GM18519 (cell line): ENCODE data around the gene CXCR5.

Experiments used
- ATAC-seq: cut with Tn5 transposase; IDR thresholded peaks from one replicate; pipeline ENCODE4 v1.9.1; 2021; ENCODE audit warnings: mild to moderate bottlenecking, moderate library complexity; ENCODE audit not compliant: unreplicated experiment, low FRiP score

Gene CXCR5

DNA sequence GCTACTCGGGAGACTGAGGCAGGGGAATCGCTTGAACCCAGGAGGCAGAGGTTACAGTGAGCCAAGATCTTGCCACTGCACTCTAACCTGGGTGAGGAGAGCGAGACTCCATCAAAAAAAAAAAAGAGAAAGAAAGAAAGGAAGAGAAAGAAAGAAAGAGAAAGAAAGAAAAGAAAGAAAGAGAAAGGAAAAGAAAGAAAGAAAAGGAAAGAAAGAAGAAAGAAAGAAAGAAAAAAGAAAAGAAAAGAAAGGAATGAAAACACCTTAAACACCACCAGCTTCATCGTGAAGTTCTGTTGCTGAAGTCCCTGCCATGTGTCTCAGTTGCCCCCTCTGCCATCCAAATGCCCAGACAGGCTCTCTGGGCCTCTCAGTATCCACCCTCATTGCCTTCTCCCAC is 9.9 kb upstream of the CXCR5 start:
- no peak for ATAC-seq

DNA sequence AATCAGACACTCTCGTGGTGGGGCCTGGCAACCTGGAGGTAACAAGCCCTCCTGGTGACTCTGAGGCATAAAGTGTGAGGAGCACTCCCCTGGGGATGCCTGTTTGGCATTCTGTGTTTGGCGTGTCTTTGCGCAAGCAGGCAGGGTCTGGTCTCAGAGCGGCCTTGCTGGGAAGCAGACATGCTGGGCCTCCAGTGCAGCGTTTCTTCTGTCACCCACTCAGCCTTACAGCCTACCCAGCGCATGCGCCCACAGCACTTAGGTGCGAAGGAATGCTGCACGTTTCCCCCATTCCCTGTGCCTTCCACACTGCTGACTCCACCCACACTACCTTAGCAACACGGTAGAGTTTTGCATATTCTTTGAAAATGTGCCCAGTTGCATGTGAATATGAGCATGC is 7.4 kb upstream of the CXCR5 start:
- no peak for ATAC-seq

DNA sequence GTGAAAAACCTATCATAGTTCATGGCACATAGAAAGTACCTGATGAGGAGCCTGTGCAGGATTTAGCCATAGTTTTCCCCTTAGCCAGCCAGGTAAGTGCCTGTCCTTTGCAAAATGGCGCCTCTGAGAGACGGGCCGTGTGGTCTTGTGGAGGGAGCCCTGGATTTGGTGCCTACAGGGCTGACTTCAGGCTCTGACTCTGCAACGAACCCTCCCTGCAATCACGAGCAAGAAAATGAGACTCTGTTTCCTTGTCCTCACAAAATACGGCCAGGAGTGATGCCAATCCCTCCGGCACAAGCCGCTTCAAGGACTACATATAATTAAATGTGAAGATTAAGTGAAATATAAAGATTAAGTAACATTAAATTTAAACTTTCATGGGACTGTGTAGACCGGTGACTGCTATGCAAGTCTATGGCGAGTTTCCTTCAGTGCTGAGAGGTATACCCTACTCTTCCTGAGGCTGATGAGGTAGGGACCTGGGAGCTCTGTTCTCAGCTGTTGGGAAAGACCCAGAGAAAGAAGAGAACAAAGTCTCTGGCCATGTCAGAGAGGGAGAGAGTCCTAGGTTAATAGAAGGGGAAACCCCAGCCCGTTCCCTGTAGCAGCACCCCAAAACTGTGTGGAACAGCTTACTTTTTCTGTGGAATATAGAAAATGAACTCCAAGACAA is 6.1 kb upstream of the CXCR5 start:
- no peak for ATAC-seq

DNA sequence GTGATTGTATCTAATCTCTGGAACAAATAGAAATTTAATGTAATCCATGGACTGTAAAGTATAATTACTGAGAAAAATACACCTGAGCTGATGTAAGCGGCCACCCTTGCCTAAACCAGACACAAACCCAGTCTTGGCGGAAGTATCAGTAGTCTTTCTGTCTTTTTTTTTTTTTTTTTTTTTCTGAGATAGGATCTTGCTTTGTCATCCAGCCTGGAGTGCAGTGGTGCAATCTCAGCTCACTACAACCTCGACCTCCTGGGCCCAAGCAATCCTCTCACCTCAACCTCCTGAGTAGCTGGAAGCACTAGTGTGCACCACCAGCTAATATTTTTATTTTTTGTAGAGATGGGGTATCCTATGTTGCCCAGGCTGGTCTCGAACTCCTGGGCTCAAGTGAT is 5.5 kb upstream of the CXCR5 start:
- ATAC-seq = no peak

DNA sequence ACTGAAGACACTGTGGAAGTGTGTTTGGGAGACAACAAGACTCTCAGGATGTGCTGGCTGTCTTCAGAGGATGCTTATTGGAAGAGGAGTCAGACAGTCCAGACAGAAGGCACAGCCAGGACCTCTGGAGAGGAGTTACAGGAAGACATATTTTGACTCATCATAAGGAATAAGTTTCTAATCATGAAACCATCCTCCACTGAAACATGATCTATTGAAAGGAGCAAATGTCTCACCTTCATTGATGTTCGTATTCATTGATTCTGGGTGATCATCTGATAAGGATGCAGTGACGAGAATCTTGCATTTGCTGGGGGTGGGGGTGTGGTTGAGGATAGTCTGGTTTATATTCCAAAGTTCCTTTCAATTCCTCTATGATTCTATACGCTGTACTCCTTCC is 2.5 kb upstream of the CXCR5 start:
- no peak for ATAC-seq

DNA sequence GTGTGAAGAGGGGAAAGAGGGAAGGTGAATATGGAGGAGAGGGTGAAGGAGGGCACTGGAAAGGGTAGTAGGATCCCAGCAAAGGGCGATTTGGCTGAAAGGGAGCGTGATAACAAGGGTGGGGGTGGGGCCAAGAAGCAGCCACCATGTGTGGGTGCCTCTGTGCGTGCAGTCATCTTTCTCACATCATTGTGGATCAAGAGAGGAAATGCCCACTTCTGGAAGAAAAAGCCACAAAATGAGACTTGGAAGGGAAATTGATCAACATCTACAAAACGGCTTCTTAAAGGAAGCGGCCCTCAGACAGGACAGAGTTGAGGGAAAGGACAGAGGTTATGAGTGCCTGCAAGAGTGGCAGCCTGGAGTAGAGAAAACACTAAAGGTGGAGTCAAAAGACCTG is 1.2 kb upstream of the CXCR5 start:
- no peak for ATAC-seq

DNA sequence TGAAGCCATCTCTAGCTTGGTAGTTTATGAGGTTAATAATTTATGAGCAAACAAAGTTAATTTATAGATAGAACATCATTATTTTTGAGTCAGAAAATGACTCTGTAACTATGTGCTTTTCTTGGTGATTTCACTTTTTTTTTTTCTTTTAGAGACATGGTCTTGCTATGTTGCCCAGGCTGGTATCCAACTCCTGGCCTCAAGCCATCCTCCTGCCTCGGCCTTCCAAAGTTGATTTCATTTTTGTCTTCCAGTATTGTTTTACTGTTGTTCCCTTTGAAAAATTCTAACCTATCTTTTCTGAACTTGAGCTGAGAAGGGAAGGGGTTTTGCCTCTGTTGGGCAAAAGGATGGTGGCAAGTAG is 706 bp upstream of the CXCR5 start:
- no peak for ATAC-seq

DNA sequence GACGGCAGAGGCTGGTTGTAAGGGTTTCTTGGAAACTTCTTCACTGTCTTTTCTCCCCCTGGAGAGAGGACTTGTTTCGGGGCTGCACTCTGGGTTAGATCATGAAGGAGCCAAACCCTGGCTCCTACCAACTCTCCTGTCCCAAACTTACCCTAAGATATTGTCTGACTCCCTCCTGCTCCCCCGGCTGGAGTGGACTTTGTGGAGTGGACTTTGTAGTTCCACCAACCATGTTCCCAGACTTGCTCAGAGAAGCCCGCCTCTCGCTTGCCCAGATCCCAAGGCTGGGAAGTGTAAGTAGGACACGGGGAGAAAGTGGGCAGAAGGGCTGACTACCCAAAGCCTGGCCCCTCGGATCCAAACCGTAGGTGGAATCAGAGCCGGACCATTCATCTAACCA is 1.2 kb downstream of the CXCR5 start:
- ATAC-seq = no peak

DNA sequence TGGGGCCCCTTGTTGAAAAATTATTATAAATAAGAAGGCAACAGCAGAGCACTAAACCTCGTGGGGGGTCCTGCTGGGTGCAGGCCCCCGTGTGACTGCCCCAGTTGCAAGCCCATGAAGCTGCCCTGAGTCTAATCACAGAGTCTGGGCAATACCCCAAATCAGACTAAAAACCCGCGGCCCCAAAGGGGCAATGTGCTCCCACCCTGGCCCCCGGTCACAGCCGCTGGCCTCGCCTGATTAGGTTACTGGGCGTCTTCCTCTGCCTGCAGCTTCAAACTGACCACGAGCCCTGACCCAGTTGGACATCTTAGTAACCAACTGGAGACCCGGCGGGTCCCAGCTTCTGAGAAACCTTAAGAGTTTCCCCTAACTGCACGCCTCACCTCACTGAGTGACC is 1.6 kb downstream of the CXCR5 start:
- ATAC-seq = no peak

DNA sequence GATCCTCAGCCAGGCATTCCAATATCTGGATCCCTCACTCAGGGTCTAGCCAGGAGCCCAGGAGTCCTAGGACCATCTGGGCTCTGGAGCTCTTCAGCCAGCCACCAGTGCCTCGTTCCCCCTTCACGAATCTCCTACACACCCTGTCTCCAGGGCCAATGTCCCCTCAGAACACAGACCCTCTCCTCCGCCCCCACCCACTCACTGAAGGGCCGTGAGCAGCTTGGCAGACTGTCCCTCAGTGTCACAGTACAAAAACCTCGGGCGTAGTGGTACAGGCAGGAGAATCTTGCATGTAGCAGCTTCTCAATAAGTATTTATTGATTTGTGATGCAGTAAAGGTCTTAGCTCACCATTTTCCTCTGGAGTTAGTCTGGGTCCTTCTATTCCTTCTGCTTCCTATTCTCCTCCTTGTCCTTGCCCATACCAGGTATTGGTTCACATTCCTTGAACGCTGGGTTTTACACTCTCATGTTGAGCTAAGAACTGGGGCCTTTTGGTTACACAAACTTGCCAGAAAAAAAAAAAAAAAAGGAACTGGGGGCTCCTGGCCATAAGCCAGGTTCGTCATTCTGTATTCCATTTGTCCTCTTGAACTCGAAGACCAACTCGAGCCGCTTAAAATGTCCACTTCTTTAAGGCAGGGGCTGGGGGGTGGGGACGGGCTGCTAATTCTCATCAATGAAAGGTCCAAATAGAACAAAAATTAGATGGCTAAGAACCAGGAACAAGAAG is 2.3 kb downstream of the CXCR5 start:
- ATAC-seq = no peak

DNA sequence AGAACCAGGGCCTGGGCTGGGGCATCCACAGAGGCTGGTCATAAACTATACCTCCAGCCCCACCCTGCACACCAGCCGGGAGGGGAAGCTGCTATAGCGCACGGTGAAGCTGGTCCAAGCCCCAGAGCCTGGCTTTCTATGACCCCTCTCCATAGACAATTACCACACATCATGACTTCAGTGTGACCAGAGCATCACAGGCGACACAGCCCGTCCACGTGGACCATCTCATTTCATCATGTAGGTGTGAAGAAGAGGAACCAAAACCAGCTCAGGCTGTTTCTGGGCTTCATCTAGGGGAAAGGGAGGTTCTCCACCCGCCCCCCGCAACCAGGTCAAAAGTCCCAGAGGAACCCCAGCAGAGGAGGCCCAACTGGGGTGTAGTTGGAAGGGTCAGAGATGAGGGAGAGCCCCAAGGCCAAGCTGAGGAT is 3.0 kb downstream of the CXCR5 start:
- ATAC-seq = no peak

DNA sequence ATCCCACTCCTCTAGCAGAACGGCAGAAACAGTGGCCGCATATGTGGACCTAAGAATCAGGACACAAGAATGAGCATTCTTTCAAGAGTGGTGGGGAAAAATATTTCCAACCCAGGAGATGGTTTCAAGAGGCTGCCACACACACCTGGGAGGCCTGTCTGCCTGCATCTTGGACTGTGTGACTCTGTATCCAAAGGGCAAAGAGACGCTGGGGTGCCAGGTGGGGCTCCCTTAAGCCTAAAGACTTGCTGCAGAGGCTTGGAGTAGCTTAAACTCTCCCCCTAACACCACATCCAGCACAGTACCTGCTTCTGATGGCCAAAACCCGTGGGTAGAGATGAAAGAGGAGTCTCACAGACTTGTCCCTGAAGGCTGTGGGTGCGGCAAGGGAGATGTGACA is 3.5 kb downstream of the CXCR5 start:
- ATAC-seq = no peak

DNA sequence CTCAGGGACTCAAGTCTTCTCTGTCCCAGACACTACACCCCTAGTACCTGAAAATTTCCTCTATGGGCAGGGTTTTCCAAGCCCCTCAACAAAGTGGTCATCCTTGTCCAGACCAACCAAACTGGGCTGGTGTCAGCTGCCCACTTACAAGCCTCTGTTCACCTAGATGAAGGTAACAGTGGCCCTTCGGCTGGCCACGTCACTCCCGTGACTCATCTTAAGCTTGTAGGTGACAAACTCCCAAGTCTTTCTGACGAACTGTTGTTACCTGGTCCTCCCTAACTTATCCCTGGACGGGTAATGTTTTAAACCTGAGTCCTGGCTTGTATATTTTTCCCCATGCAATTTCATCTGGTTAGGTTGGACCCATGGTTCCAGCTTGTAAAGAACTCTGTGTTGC is 4.7 kb downstream of the CXCR5 start:
- no peak for ATAC-seq

DNA sequence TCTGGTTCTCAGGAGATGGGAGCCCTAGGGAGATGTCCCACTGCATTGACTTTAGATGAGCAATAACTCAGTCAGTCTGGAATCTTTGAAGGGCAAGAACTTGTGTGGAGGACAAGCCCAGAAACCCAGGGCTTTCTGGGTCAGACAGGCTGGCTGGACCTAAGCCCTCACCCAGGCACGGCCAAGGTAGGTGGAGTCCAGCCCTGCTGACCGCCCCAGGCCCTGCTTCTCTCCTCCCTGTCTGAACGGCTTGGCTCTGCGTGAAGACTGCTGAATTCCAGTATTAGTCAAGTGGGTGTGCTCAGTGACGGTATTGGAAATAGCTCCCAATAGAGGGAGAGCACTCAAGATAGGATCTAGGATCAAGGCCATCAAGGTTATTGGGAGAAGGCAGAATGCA is 6.1 kb downstream of the CXCR5 start:
- no peak for ATAC-seq

DNA sequence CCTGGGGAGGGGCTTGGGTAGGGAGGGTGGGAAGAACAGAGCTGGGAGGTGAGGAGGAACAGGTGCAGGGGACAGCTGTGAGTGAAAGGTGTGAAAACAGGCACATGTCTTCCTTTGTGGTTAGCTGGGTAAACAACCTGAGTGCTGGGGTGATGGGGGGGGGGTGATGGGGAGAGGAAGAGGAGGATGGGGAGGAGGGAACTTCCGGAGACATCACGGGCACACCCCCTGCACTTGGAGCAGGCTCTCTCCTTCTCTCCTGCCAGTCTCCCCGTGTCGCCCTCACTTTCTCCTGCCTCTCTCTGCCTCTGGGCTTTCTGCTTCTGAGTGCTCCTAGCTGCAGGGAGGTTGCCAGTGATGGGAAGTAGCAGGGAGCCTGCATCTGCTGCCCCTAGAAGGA is 8.8 kb downstream of the CXCR5 start:
- no peak for ATAC-seq

DNA sequence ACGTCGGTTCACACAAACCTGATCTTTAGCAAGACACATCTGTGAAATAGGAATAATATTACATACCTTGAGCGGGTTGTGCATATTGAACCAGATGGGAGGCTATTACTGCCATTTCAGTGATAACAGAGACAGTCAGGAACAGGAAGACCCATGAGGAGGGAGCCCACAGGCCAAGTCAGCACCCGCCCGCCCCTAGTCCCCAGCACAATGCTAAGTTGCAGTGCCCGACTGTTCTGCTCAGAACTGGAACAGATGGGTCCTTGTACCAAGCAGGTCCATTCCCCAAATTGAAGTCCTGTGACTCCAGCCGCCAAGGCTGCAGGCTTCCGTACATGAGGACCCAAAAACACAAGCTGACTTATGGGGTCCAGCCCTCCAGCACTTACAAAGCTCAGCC is 9.3 kb downstream of the CXCR5 start:
- ATAC-seq = no peak

DNA sequence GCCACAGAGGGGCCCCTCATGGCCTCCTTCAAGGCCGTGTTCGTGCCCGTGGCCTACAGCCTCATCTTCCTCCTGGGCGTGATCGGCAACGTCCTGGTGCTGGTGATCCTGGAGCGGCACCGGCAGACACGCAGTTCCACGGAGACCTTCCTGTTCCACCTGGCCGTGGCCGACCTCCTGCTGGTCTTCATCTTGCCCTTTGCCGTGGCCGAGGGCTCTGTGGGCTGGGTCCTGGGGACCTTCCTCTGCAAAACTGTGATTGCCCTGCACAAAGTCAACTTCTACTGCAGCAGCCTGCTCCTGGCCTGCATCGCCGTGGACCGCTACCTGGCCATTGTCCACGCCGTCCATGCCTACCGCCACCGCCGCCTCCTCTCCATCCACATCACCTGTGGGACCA is 10.0 kb downstream of the CXCR5 start:
- no peak for ATAC-seq

DNA sequence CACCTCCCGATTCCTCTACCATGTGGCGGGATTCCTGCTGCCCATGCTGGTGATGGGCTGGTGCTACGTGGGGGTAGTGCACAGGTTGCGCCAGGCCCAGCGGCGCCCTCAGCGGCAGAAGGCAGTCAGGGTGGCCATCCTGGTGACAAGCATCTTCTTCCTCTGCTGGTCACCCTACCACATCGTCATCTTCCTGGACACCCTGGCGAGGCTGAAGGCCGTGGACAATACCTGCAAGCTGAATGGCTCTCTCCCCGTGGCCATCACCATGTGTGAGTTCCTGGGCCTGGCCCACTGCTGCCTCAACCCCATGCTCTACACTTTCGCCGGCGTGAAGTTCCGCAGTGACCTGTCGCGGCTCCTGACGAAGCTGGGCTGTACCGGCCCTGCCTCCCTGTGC is 10.5 kb downstream of the CXCR5 start:
- ATAC-seq = no peak

DNA sequence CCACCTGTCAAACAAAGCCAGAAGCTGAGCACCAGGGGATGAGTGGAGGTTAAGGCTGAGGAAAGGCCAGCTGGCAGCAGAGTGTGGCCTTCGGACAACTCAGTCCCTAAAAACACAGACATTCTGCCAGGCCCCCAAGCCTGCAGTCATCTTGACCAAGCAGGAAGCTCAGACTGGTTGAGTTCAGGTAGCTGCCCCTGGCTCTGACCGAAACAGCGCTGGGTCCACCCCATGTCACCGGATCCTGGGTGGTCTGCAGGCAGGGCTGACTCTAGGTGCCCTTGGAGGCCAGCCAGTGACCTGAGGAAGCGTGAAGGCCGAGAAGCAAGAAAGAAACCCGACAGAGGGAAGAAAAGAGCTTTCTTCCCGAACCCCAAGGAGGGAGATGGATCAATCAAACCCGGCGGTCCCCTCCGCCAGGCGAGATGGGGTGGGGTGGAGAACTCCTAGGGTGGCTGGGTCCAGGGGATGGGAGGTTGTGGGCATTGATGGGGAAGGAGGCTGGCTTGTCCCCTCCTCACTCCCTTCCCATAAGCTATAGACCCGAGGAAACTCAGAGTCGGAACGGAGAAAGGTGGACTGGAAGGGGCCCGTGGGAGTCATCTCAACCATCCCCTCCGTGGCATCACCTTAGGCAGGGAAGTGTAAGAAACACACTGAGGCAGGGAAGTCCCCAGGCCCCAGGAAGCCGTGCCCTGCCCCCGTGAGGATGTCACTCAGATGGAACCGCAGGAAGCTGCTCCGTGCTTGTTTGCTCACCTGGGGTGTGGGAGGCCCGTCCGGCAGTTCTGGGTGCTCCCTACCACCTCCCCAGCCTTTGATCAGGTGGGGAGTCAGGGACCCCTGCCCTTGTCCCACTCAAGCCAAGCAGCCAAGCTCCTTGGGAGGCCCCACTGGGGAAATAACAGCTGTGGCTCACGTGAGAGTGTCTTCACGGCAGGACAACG is 11.7 kb downstream of the CXCR5 start:
- ATAC-seq = no peak

DNA sequence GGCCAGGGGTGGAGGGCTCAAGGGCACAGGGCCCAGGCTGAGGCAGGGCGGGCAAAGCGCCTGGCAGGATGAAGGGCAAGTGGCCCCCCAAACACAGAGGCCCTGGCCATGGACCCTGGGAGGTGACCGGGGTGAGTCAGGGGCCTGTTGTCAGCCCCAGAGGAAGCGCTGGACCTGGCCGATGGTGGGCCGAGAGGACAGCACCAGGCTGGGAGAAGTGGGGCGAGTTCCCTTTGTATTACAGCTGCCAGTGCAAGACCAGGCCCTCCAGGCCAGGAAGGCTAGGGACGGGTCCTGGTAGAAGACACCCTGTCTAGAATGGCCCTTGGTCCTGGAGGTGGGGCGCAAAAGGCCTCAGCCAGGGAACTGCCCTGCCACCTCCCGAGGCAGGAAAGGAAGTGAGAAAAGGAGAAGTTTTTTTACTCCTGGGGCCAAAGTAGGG is 12.8 kb downstream of the CXCR5 start:
- no peak for ATAC-seq

DNA sequence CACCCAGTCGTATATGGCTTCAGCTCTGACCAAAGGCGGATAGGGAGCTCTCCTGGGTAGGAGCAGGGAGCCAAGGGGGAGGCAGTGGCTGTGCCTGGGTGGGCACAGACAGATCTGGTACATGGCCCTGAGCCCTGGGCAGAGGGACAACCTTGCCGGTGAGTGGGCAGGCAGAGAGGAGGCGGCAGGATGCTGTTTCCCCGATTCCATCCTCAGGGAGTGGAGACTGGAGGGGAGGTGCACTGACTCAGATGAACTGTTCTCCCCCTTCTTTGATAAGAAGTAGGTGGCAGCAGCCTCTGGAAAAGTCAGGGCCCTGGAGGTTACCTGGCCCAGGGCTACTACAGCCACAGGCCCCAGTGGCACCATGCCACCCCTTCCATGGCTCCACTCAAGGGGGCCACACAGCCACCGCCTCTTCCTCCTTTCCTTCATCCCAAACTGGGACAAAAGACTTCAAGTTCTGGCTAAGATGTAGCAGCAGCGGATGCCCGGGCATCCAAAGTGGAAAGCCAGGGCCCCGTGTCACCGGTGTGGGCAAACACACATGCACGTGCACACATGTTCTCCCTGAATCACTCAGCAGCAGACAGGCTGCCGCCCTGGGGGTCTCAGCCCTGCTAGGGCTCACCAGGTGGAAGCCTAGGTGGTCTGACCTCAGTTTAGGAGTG is 13.4 kb downstream of the CXCR5 start:
- ATAC-seq = no peak
